ENCODE measurements around the gene EHD4.

- TF ChIP-seq POLR2A (IDR thresholded peaks at IDR 0.05; ENCODE audit: low read length): no peak
- TF ChIP-seq GATA1 (IDR thresholded peaks at IDR 0.05; ENCODE audit: low read depth, low read length): no peak
These were observed 56.9 kb downstream of the EHD4 start for GRCh38 chr15:41915255-41915994.

Measured in erythroblast (primary cell).